K562 (cell line): Measurements from ENCODE around the gene CDCP1. TPM values are rescaled to one million over a fixed set of nuclear protein-coding genes. Genes with fewer than 3 reads are reported as not detected.
A peak's percentile ranks its signal among the peaks of the same experiment; 100 is the strongest.

Source experiments
- ETS2 ChIP-seq: IDR thresholded peaks from 2 replicates; pipeline ENCODE4 v1.6.1; 2016; ENCODE audit warnings: borderline replicate concordance, missing genetic modification characterization, mild to moderate bottlenecking, moderate library complexity, missing compliant biosample characterization; ENCODE audit not compliant: poor library complexity, severe bottlenecking
- HDAC2 ChIP-seq: fragments of 450-650 bp; IDR thresholded peaks from 2 replicates; pipeline ENCODE4 v1.6.1; 2016; ENCODE audit warnings: mild to moderate bottlenecking
- ID3 ChIP-seq, 2 experiments: fragments of 250-450 bp in 1 of 2; fragments of 450-650 bp in 1 of 2; sonication (Bioruptor Pico) in 1 of 2; IDR thresholded peaks; 2 replicates each; pipeline versions ENCODE4 v1.6.1 to v1.8.0; 2016 to 2021; ENCODE audit warnings: mild to moderate bottlenecking in 2 of 2, moderate library complexity in 2 of 2, missing compliant biosample characterization in 1 of 2, missing genetic modification characterization in 1 of 2
- SIX5 ChIP-seq, 2 experiments: IDR thresholded peaks; 2 replicates each; pipeline ENCODE4 v1.6.1; 2011; ENCODE audit warnings: low read length in 2 of 2, borderline replicate concordance in 1 of 2, low read depth in 1 of 2, mild to moderate bottlenecking in 1 of 2, moderate library complexity in 1 of 2; ENCODE audit not compliant: insufficient read depth in 1 of 2
- SMAD4 ChIP-seq: fragments of 250-450 bp; sonication (Bioruptor Pico); conservative IDR thresholded peaks from 2 replicates; pipeline ENCODE4 v1.8.0; 2021; ENCODE audit warnings: inconsistent platforms, mild to moderate bottlenecking, moderate library complexity
- ZNF583 ChIP-seq: fragments of 250-450 bp; sonication (Bioruptor Pico); IDR thresholded peaks from 2 replicates; pipeline ENCODE4 v1.4.0; 2020
- ZNF584 ChIP-seq: fragments of 200-800 bp; sonication (Bioruptor generic); IDR thresholded peaks from 2 replicates; pipeline ENCODE4 v1.6.1; 2016; ENCODE audit warnings: low read depth, mild to moderate bottlenecking, missing genetic modification characterization, missing compliant biosample characterization
- ZNF76 ChIP-seq: fragments of 250-450 bp; sonication (Bioruptor Pico); IDR thresholded peaks from 2 replicates; pipeline ENCODE4 v1.4.0; 2020; ENCODE audit warnings: mild to moderate bottlenecking, moderate library complexity, borderline replicate concordance
- polyA plus RNA-seq, 8 experiments: library from polyadenylated mRNA; depleted of rRNA in 4 of 8; stranded (reverse) in 5 of 8; unstranded in 3 of 8; fragments of >200 nt; fragmentation: Nextera tagmentation in 2 of 8; fragmentation: Illumina TruSeq in 1 of 8; extraction: Ambion mirVana in 2 of 8; extraction: Trizol in 1 of 8; gene quantifications; 2 replicates each; pipeline versions ENCODE4 v1.2.1 to v1.2.3, GENCODE V29; 2011 to 2014; ENCODE audit warnings: inconsistent platforms in 1 of 8, missing spikeins in 1 of 8
- total RNA-seq, 7 experiments: library from RNA; depleted of rRNA in 6 of 7; stranded (reverse); fragments of >200 nt in 6 of 7; fragmentation: Illumina TruSeq in 2 of 7; extraction: Trizol in 2 of 7; gene quantifications; 2 replicates each; pipeline versions ENCODE4 v1.2.1 to v1.2.3, GENCODE V29; 2011 to 2021; ENCODE audit warnings: low replicate concordance in 1 of 7
- TF ChIP-seq, protein P1 (sequence below): fragments of 200-600 bp; sonication (generic); IDR thresholded peaks from one replicate; pipeline ENCODE4 v1.6.1; 2012; ENCODE audit warnings: mild to moderate bottlenecking, low read depth, low read length, inconsistent platforms

Gene CDCP1
- total and polyA plus RNA-seq, 9 of the 15 experiments (the other 6 are each of a cell fraction or from before 2014, with no cell fraction given): 3.9 to 16.4 (median 5.2) TPM

DNA sequence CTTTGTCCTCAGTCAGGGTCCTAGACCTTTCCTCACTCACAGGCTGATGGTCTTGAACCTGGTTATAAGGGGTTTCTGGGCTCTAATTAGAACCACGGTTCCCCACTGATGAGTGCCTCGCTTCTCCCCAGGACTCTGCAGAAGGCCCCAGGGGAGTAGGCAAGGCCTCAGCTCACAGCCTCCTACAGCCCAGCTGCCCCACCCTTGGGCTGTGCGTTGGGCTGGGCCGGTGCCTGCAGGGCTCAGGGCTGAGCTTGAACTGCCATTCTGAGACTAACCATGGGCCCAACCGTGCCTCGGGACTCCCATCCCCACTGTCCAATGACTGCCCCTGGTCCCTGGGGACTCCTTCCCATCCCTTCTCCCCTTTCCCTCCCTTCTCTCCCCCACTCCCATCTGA is 94.5 kb downstream of the CDCP1 start (continued):
- TF ChIP-seq SIX5 (IDR thresholded peaks at IDR 0.05; ENCODE audit: borderline replicate concordance in 1 of 2, insufficient read depth in 1 of 2, low read depth in 1 of 2, low read length in 2 of 2) (no peak), ZNF584 (CRISPR knock-in tag) (no peak), SMAD4 (CRISPR knock-in tag) (0 out of 2 replicates have a peak, but pooled peaks have one; percentile 12), ZNF583 (CRISPR knock-in tag) (no peak), HDAC2 (no peak), ID3 (CRISPR knock-in tag; IDR thresholded peaks at IDR 0.05) (no peak), ID3 (tag; IDR thresholded peaks at IDR 0.05) (0 out of 2 replicates have a peak, but pooled peaks have one; percentile 1), ZNF76 (0 out of 2 replicates have a peak, but pooled peaks have one; percentile 18), ETS2 (tag) (no peak)
- TF ChIP-seq, protein P1, sequence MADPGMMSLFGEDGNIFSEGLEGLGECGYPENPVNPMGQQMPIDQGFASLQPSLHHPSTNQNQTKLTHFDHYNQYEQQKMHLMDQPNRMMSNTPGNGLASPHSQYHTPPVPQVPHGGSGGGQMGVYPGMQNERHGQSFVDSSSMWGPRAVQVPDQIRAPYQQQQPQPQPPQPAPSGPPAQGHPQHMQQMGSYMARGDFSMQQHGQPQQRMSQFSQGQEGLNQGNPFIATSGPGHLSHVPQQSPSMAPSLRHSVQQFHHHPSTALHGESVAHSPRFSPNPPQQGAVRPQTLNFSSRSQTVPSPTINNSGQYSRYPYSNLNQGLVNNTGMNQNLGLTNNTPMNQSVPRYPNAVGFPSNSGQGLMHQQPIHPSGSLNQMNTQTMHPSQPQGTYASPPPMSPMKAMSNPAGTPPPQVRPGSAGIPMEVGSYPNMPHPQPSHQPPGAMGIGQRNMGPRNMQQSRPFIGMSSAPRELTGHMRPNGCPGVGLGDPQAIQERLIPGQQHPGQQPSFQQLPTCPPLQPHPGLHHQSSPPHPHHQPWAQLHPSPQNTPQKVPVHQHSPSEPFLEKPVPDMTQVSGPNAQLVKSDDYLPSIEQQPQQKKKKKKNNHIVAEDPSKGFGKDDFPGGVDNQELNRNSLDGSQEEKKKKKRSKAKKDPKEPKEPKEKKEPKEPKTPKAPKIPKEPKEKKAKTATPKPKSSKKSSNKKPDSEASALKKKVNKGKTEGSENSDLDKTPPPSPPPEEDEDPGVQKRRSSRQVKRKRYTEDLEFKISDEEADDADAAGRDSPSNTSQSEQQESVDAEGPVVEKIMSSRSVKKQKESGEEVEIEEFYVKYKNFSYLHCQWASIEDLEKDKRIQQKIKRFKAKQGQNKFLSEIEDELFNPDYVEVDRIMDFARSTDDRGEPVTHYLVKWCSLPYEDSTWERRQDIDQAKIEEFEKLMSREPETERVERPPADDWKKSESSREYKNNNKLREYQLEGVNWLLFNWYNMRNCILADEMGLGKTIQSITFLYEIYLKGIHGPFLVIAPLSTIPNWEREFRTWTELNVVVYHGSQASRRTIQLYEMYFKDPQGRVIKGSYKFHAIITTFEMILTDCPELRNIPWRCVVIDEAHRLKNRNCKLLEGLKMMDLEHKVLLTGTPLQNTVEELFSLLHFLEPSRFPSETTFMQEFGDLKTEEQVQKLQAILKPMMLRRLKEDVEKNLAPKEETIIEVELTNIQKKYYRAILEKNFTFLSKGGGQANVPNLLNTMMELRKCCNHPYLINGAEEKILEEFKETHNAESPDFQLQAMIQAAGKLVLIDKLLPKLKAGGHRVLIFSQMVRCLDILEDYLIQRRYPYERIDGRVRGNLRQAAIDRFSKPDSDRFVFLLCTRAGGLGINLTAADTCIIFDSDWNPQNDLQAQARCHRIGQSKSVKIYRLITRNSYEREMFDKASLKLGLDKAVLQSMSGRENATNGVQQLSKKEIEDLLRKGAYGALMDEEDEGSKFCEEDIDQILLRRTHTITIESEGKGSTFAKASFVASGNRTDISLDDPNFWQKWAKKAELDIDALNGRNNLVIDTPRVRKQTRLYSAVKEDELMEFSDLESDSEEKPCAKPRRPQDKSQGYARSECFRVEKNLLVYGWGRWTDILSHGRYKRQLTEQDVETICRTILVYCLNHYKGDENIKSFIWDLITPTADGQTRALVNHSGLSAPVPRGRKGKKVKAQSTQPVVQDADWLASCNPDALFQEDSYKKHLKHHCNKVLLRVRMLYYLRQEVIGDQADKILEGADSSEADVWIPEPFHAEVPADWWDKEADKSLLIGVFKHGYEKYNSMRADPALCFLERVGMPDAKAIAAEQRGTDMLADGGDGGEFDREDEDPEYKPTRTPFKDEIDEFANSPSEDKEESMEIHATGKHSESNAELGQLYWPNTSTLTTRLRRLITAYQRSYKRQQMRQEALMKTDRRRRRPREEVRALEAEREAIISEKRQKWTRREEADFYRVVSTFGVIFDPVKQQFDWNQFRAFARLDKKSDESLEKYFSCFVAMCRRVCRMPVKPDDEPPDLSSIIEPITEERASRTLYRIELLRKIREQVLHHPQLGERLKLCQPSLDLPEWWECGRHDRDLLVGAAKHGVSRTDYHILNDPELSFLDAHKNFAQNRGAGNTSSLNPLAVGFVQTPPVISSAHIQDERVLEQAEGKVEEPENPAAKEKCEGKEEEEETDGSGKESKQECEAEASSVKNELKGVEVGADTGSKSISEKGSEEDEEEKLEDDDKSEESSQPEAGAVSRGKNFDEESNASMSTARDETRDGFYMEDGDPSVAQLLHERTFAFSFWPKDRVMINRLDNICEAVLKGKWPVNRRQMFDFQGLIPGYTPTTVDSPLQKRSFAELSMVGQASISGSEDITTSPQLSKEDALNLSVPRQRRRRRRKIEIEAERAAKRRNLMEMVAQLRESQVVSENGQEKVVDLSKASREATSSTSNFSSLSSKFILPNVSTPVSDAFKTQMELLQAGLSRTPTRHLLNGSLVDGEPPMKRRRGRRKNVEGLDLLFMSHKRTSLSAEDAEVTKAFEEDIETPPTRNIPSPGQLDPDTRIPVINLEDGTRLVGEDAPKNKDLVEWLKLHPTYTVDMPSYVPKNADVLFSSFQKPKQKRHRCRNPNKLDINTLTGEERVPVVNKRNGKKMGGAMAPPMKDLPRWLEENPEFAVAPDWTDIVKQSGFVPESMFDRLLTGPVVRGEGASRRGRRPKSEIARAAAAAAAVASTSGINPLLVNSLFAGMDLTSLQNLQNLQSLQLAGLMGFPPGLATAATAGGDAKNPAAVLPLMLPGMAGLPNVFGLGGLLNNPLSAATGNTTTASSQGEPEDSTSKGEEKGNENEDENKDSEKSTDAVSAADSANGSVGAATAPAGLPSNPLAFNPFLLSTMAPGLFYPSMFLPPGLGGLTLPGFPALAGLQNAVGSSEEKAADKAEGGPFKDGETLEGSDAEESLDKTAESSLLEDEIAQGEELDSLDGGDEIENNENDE: no peak
